ENCODE results near the gene METTL16.

- TF ChIP-seq CTCF (optimal IDR thresholded peaks at IDR 0.05 in 1 of 3, IDR thresholded peaks at IDR 0.05 in 1 of 3, conservative IDR thresholded peaks at IDR 0.05 in 1 of 3; ENCODE audit: extremely low read depth in 1 of 3, insufficient read depth in 2 of 3, low read length in 3 of 3) = no peak
- no peak for TF ChIP-seq EZH2 (IDR thresholded peaks at IDR 0.05; ENCODE audit: low read length)
Observed at GRCh38 chr17:2502871-2503580, 8.7 kb downstream of the METTL16 start.
